Endothelial cell of umbilical vein (primary cell): ENCODE results near the gene EPN2. TPM values are rescaled to one million over a fixed set of nuclear protein-coding genes. Genes with fewer than 3 reads are reported as not detected.

Experiments
- BruUV-seq: library from RNA; stranded (reverse); fragments of 400-500 nt; replicated peaks from 2 replicates; lab custom pipeline; 2021; lab: Mats Ljungman, UMichigan
- CTCF ChIA-PET: fragments of 300-600, 350-600 bp; sonication (Branson Sonifier 250); formaldehyde crosslinking; loops from one replicate; lab custom pipeline; 2021; ENCODE audit warnings: antibody characterized with exemption, inconsistent platforms; lab: Charles Lee
- POLR2A ChIA-PET: fragments of 300-600, 350-600 bp; sonication (Branson Sonifier 250); formaldehyde crosslinking; loops from one replicate; lab custom pipeline; 2021; ENCODE audit warnings: antibody characterized with exemption, inconsistent platforms; lab: Charles Lee
- DNase-seq: peaks from one replicate; pipeline ENCODE4 v3.0.0-alpha.2; 2011; ENCODE audit warnings: low read depth, low spot score
- FAIRE-seq: peaks from 2 replicates; lab custom pipeline; 2011; peaks lifted over from hg19 to GRCh38; lab: Jason Lieb, UNC
- H2AFZ ChIP-seq: 2 replicates; pipeline ENCODE4 v1.6.0; 2012; ENCODE audit warnings: low read depth, low read length, control low read depth, inconsistent platforms
- H3K27ac ChIP-seq: 2 replicates; pipeline ENCODE4 v1.5.1; 2011; ENCODE audit warnings: low read depth, mild to moderate bottlenecking, control low read depth, low read length, moderate library complexity; ENCODE audit not compliant: insufficient read depth
- H3K27me3 ChIP-seq, 2 experiments: 2 replicates each; pipeline versions ENCODE4 v1.6.0 to v1.6.1; 2011; ENCODE audit warnings: low read length in 2 of 2, mixed read lengths in 1 of 2; ENCODE audit not compliant: control insufficient read depth in 2 of 2, insufficient read depth in 2 of 2
- H3K36me3 ChIP-seq, 2 experiments: 2 replicates in 1 of 2; 3 replicates in 1 of 2; pipeline ENCODE4 v1.5.1; 2011; ENCODE audit warnings: low read length in 2 of 2, mild to moderate bottlenecking in 1 of 2, moderate library complexity in 1 of 2; ENCODE audit not compliant: control insufficient read depth in 2 of 2, insufficient read depth in 2 of 2; ENCODE audit errors: extremely low read depth in 1 of 2
- H3K4me1 ChIP-seq: 3 replicates; pipeline ENCODE4 v1.5.1; 2011; ENCODE audit warnings: mild to moderate bottlenecking, low read length; ENCODE audit not compliant: control insufficient read depth, insufficient read depth; ENCODE audit errors: extremely low read depth
- H3K4me2 ChIP-seq: 2 replicates; pipeline ENCODE4 v1.6.1; 2011; ENCODE audit warnings: low read length, control low read depth, mixed read lengths; ENCODE audit not compliant: insufficient read depth
- H3K4me3 ChIP-seq, 3 experiments: fragments of 200-600 bp in 1 of 3; sonication (generic), shearing (Covaris generic) in 1 of 3; replicated peaks in 1 of 3; 2 replicates each; pipeline ENCODE4 v1.5.1; 2011 to 2016; ENCODE audit warnings: control low read depth in 3 of 3, low read length in 3 of 3, mild to moderate bottlenecking in 2 of 3, inconsistent platforms in 1 of 3, low read depth in 1 of 3, moderate library complexity in 1 of 3; ENCODE audit not compliant: insufficient read depth in 1 of 3
- H3K79me2 ChIP-seq: 2 replicates; pipeline ENCODE4 v1.6.0; 2012; ENCODE audit warnings: low read length, inconsistent platforms; ENCODE audit not compliant: control insufficient read depth, insufficient read depth
- H3K9ac ChIP-seq: replicated peaks from 2 replicates; pipeline ENCODE3; 2011; ENCODE audit warnings: low read length, control low read depth; ENCODE audit not compliant: insufficient read depth; ENCODE audit errors: extremely low read depth
- H3K9me1 ChIP-seq: replicated peaks from 3 replicates; pipeline ENCODE4 v1.6.0; 2011; ENCODE audit warnings: mild to moderate bottlenecking, low read length; ENCODE audit not compliant: control insufficient read depth, insufficient read depth; ENCODE audit errors: extremely low read depth
- H3K9me3 ChIP-seq: replicated peaks from 2 replicates; pipeline ENCODE4 v1.5.1; 2012; ENCODE audit warnings: low read length, inconsistent platforms; ENCODE audit not compliant: control insufficient read depth, insufficient read depth
- H4K20me1 ChIP-seq: replicated peaks from 2 replicates; pipeline ENCODE3; 2011; ENCODE audit warnings: mild to moderate bottlenecking, low read length; ENCODE audit not compliant: control insufficient read depth, insufficient read depth; ENCODE audit errors: extremely low read depth
- EZH2 ChIP-seq: IDR thresholded peaks from 2 replicates; pipeline ENCODE4 v1.6.1; 2012; ENCODE audit warnings: borderline replicate concordance, low read depth, mild to moderate bottlenecking, moderate library complexity, low read length, inconsistent platforms; ENCODE audit not compliant: severe bottlenecking
- FOS ChIP-seq: IDR thresholded peaks from 2 replicates; pipeline ENCODE4 v1.6.1; 2011; ENCODE audit warnings: mild to moderate bottlenecking, low read length, moderate library complexity, borderline replicate concordance; ENCODE audit not compliant: insufficient read depth
- GATA2 ChIP-seq: IDR thresholded peaks from 2 replicates; pipeline ENCODE4 v1.7.0; 2011; ENCODE audit warnings: low read depth, mild to moderate bottlenecking, moderate library complexity, mixed read lengths, low read length; ENCODE audit not compliant: insufficient read length, insufficient read depth
- JUN ChIP-seq: IDR thresholded peaks from 2 replicates; pipeline ENCODE4 v1.6.1; 2011; ENCODE audit warnings: borderline replicate concordance, low read depth; ENCODE audit not compliant: insufficient read length, insufficient read depth
- MYC ChIP-seq: IDR thresholded peaks from one replicate; pipeline ENCODE4 v1.6.1; 2011; ENCODE audit warnings: mild to moderate bottlenecking, low read depth, low read length
- POLR2A ChIP-seq: IDR thresholded peaks from 2 replicates; pipeline ENCODE4 v1.6.1; 2012; ENCODE audit warnings: low read depth, mild to moderate bottlenecking, control low read depth, low read length
- POLR2AphosphoS5 ChIP-seq: IDR thresholded peaks from 2 replicates; pipeline ENCODE4 v1.6.1; 2012; ENCODE audit warnings: low read depth, mild to moderate bottlenecking, control low read depth, low read length, moderate library complexity; ENCODE audit not compliant: insufficient read depth
- dilution Hi-C: fragments of 300-500 bp; cut with MboI; formaldehyde crosslinking; loops from one replicate; pipeline ENCODE4 v1.15.0; 2019; ENCODE audit warnings: low sequenced_read_pairs; ENCODE audit not compliant: extremely low pct_ligation_motif_present
- intact Hi-C: fragments of 100-400 bp; cut with micrococcal nuclease; formaldehyde crosslinking; loops from one replicate; pipeline ENCODE4 v1.10.0; 2022
- polyA plus RNA-seq, 4 experiments: library from polyadenylated mRNA; depleted of rRNA in 3 of 4; stranded (reverse) in 3 of 4; unstranded in 1 of 4; fragments of >200 nt; gene quantifications; 2 replicates each; pipeline versions ENCODE4 v1.2.1 to v1.2.3, GENCODE V29; 2011 to 2012; ENCODE audit warnings: missing spikeins in 1 of 4
- total RNA-seq: library from RNA; stranded (reverse); gene quantifications from 2 replicates; pipeline ENCODE4 v1.2.3, GENCODE V29; 2021
- TF ChIP-seq, protein P1 (sequence below): IDR thresholded peaks from 2 replicates; pipeline ENCODE4 v1.6.1; 2011; ENCODE audit not compliant: insufficient read depth, insufficient read length
- TF ChIP-seq, protein P2 (sequence below), 2 donors: IDR thresholded peaks; 1 replicate in 1 of 2; 2 replicates in 1 of 2; pipeline ENCODE4 v1.5.1; 2011; ENCODE audit warnings: low read length in 2 of 2, mild to moderate bottlenecking in 2 of 2, moderate library complexity in 2 of 2, control low read depth in 1 of 2, inconsistent platforms in 1 of 2, low read depth in 1 of 2; ENCODE audit not compliant: insufficient read depth in 1 of 2; ENCODE audit errors: extremely low read depth in 1 of 2

The EPN2 gene
- total and polyA plus RNA-seq, 2 donors (not counting 3 experiments of a cell fraction or from before 2014, with no cell fraction given): 40.3 to 70.5 TPM

DNA sequence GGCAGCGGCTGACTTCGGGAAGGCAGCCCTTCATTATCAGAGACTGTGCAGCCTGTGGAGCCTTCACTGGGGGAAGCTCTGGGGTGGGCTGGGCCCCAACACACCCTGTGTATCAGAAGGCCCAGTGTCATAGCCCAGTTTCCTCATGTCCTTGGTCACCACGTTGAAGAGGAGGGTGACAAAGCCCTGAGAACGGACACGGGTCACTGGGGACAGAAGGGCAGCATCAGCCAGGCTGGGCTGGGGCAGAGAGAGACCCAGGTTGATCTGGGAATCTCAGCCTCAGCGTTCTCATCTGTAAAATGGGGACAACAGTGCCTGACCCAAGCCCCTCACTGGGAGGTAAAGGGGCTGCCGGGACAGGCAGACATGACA lies 106.1 kb downstream of the EPN2 start:
- H3K36me3 ChIP-seq: no peaks in the 10 kb centered on the region
- dilution Hi-C loops: no loop called here
- no peaks in the 10 kb centered on the region for H3K79me2 ChIP-seq
- CTCF ChIA-PET: interaction anchor here (1.0 kb wide), 1 partner anchor 20 kb away, joined by 4 read pairs; the partner anchor contains the start of gene B9D1
- no peak for TF ChIP-seq FOS
- TF ChIP-seq, protein P1, sequence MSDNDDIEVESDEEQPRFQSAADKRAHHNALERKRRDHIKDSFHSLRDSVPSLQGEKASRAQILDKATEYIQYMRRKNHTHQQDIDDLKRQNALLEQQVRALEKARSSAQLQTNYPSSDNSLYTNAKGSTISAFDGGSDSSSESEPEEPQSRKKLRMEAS: no peak
- TF ChIP-seq POLR2AphosphoS5: no peak
- FAIRE-seq: no peak
- H3K4me1 ChIP-seq: peaks cover 8% of the 10 kb centered on the region
- DNase-seq: no peak
- no peaks in the 10 kb centered on the region for H3K9me3 ChIP-seq
- no TSS peak for BruUV-seq
- H3K9ac ChIP-seq: no peak overlapping the region
- intact Hi-C loops: no loop called here
- H3K27ac ChIP-seq: no peak overlapping the region
- no peaks in the 10 kb centered on the region for H3K27me3 ChIP-seq
- H3K4me3 ChIP-seq: no peak overlapping the region
- H2AFZ ChIP-seq: no peak overlapping the region
- POLR2A ChIA-PET: no interaction called here
- H3K9me1 ChIP-seq: no peaks in the 10 kb centered on the region
- H3K4me2 ChIP-seq: no peak overlapping the region
- H4K20me1 ChIP-seq: no peaks in the 10 kb centered on the region

DNA sequence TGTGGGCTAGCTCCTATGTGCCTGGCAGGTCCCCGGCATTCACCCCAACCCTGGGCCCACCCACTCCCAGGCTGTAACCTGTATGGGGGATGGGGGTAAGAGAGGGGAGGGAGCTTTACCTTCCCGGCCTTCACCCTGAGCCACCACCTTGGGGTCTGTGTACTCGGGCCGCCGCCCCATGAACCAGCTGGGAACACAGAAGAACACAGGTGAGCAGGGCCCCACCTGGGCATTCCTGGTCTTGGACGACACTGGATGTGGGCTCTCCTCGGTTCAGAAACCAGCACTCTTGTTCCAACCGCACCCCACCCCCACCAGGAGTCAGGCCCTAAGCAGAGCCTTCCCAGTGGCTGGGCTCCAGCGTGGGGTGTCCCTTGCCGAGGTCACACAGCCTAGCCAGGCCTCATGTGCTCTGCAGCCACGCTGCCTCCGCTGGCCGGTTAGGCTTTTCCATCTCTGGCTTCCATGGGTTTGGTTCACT lies 106.5 kb downstream of the EPN2 start:
- dilution Hi-C loops: no loop called here
- no peak overlapping the region for H3K4me2 ChIP-seq
- intact Hi-C loops: no loop called here
- no TSS peak for BruUV-seq
- no peaks in the 10 kb centered on the region for H3K79me2 ChIP-seq
- H3K27ac ChIP-seq: no peak overlapping the region
- no peak overlapping the region for H3K4me3 ChIP-seq
- DNase-seq: no peak
- H3K9ac ChIP-seq: no peak overlapping the region
- H3K4me1 ChIP-seq: peaks cover 8% of the 10 kb centered on the region
- TF ChIP-seq POLR2A: no peak
- TF ChIP-seq FOS: no peak
- no peak for TF ChIP-seq JUN
- TF ChIP-seq EZH2: no peak
- TF ChIP-seq, protein P1: no peak
- TF ChIP-seq POLR2AphosphoS5: no peak
- TF ChIP-seq, protein P2, sequence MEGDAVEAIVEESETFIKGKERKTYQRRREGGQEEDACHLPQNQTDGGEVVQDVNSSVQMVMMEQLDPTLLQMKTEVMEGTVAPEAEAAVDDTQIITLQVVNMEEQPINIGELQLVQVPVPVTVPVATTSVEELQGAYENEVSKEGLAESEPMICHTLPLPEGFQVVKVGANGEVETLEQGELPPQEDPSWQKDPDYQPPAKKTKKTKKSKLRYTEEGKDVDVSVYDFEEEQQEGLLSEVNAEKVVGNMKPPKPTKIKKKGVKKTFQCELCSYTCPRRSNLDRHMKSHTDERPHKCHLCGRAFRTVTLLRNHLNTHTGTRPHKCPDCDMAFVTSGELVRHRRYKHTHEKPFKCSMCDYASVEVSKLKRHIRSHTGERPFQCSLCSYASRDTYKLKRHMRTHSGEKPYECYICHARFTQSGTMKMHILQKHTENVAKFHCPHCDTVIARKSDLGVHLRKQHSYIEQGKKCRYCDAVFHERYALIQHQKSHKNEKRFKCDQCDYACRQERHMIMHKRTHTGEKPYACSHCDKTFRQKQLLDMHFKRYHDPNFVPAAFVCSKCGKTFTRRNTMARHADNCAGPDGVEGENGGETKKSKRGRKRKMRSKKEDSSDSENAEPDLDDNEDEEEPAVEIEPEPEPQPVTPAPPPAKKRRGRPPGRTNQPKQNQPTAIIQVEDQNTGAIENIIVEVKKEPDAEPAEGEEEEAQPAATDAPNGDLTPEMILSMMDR (IDR thresholded peaks at IDR 0.05; ENCODE audit: extremely low read depth in 1 of 2, insufficient read depth in 1 of 2, low read depth in 1 of 2, low read length in 2 of 2): no peak
- no peak for TF ChIP-seq MYC
- TF ChIP-seq GATA2: no peak
- no peaks in the 10 kb centered on the region for H3K9me3 ChIP-seq
- H3K27me3 ChIP-seq: no peaks in the 10 kb centered on the region
- no peaks in the 10 kb centered on the region for H3K9me1 ChIP-seq
- no peak overlapping the region for H2AFZ ChIP-seq
- H3K36me3 ChIP-seq: no peaks in the 10 kb centered on the region
- FAIRE-seq: no peak
- no peaks in the 10 kb centered on the region for H4K20me1 ChIP-seq
- ChIA-PET POLR2A (no interaction called here), CTCF (no interaction called here)
